K562 (cell line): ENCODE data around the gene KAZN. TPM values are rescaled to one million over a fixed set of nuclear protein-coding genes. Genes with fewer than 3 reads are reported as not detected.

Experiments
- ATAC-seq: fragments of 200-7000 bp; cut with Tn5 transposase; 3 replicates; pipeline ENCODE4 v1.9.1; 2020; ENCODE audit warnings: moderate library complexity
- BruUV-seq: library from RNA; stranded (reverse); fragments of 400-500 nt; replicated peaks from 2 replicates; lab custom pipeline; 2021; lab: Mats Ljungman, UMichigan
- CTCF ChIA-PET: fragments of 300-600 bp; formaldehyde crosslinking; extraction: SDS; loops from one replicate; lab custom pipeline; 2021; ENCODE audit warnings: low intra/inter-chr PET ratio; lab: Yijun Ruan, JAX
- POLR2A ChIA-PET: fragments of 300-600, 350-650 bp; sonication (Branson Sonifier 250); formaldehyde crosslinking; extraction: SDS; loops from one replicate; lab custom pipeline; 2021; ENCODE audit warnings: antibody characterized with exemption, inconsistent platforms; lab: Yijun Ruan, JAX
- DNase-seq, 4 experiments: peaks; one replicate each; pipeline versions ENCODE4 v3.0.0 to v3.0.0-alpha.2; 2011 to 2018; ENCODE audit warnings: low spot score in 3 of 4, mixed read lengths in 3 of 4; ENCODE audit errors: extremely low read depth in 1 of 4
- FAIRE-seq: peaks from 2 replicates; lab custom pipeline; 2011; peaks lifted over from hg19 to GRCh38; lab: Jason Lieb, UNC
- H2AFZ ChIP-seq: 2 replicates; pipeline ENCODE4 v1.6.0; 2011; ENCODE audit warnings: low read depth, low read length, control low read depth, inconsistent platforms
- H3K27ac ChIP-seq: fragments of 200-600 bp; 3 replicates; pipeline ENCODE4 v1.8.0; 2011; ENCODE audit warnings: low read depth, mild to moderate bottlenecking, control low read depth, inconsistent platforms, low read length, moderate library complexity, mixed read lengths; ENCODE audit errors: extremely low read depth
- H3K27me3 ChIP-seq, 2 experiments: fragments of 300-600 bp in 1 of 2; 2 replicates in 1 of 2; 3 replicates in 1 of 2; pipeline versions ENCODE4 v1.6.0 to v1.8.0; 2011; ENCODE audit warnings: inconsistent platforms in 2 of 2, low read length in 2 of 2, mild to moderate bottlenecking in 1 of 2, mixed read lengths in 1 of 2, moderate library complexity in 1 of 2; ENCODE audit not compliant: control insufficient read depth in 2 of 2, insufficient read depth in 2 of 2
- H3K36me3 ChIP-seq: fragments of 300-600 bp; 3 replicates; pipeline ENCODE4 v1.8.0; 2011; ENCODE audit warnings: mild to moderate bottlenecking, low read length, inconsistent platforms; ENCODE audit not compliant: control insufficient read depth, insufficient read depth
- H3K4me1 ChIP-seq, 2 experiments: fragments of 200-600 bp in 1 of 2; replicated peaks in 1 of 2; 2 replicates in 1 of 2; 3 replicates in 1 of 2; pipeline versions ENCODE4 v1.5.1 to v1.8.0; 2011; ENCODE audit warnings: inconsistent platforms in 2 of 2, low read length in 2 of 2, mild to moderate bottlenecking in 1 of 2, mixed read lengths in 1 of 2, moderate library complexity in 1 of 2; ENCODE audit not compliant: control insufficient read depth in 2 of 2, insufficient read depth in 2 of 2
- H3K4me2 ChIP-seq: 2 replicates; pipeline ENCODE4 v1.6.1; 2011; ENCODE audit warnings: low read length, control low read depth, inconsistent platforms, mixed read lengths; ENCODE audit not compliant: insufficient read depth
- H3K4me3 ChIP-seq: fragments of 200-600 bp; sonication (generic), shearing (Covaris generic); 2 replicates; pipeline ENCODE4 v1.5.1; 2016; ENCODE audit warnings: control low read depth, inconsistent platforms
- H3K79me2 ChIP-seq: fragments of 200-600 bp; 3 replicates; pipeline ENCODE4 v1.8.0; 2011; ENCODE audit warnings: low read length, inconsistent platforms; ENCODE audit not compliant: control insufficient read depth, insufficient read depth
- H3K9ac ChIP-seq, 2 experiments: 2 replicates each; pipeline versions ENCODE4 v1.6.0 to v1.6.1; 2011; ENCODE audit warnings: low read depth in 2 of 2, low read length in 2 of 2, control low read depth in 1 of 2, inconsistent platforms in 1 of 2, mild to moderate bottlenecking in 1 of 2, mixed read lengths in 1 of 2; ENCODE audit not compliant: insufficient read depth in 1 of 2
- H3K9me1 ChIP-seq: one replicate; pipeline ENCODE4 v1.6.0; 2011; ENCODE audit warnings: inconsistent platforms, mild to moderate bottlenecking, low read length, moderate library complexity; ENCODE audit not compliant: control insufficient read depth, insufficient read depth
- H3K9me3 ChIP-seq: replicated peaks from 2 replicates; pipeline ENCODE4 v1.5.1; 2011; ENCODE audit warnings: low read depth, low read length, inconsistent platforms; ENCODE audit not compliant: control insufficient read depth, insufficient read depth
- H4K20me1 ChIP-seq: replicated peaks from 2 replicates; pipeline ENCODE4 v1.6.1; 2011; ENCODE audit warnings: low read length, inconsistent platforms, mixed read lengths; ENCODE audit not compliant: control insufficient read depth, insufficient read depth
- HMG20B ChIP-seq: fragments of 250-450 bp; sonication (Bioruptor Pico); IDR thresholded peaks from 2 replicates; pipeline ENCODE4 v1.5.0; 2021; ENCODE audit warnings: mild to moderate bottlenecking
- POLR3G ChIP-seq: IDR thresholded peaks from 2 replicates; pipeline ENCODE4 v1.6.1; 2011; ENCODE audit not compliant: insufficient read length, insufficient replicate concordance; ENCODE audit errors: extremely low read depth
- TAF9B ChIP-seq: fragments of 450-650 bp; IDR thresholded peaks from 2 replicates; pipeline ENCODE4 v1.6.1; 2018; ENCODE audit warnings: mild to moderate bottlenecking; ENCODE audit not compliant: partially characterized antibody
- TFAM ChIP-seq: fragments of 250-450 bp; sonication (Bioruptor Pico); conservative IDR thresholded peaks from 2 replicates; pipeline ENCODE4 v1.5.0; 2021; ENCODE audit warnings: mild to moderate bottlenecking, moderate library complexity
- U2AF2 ChIP-seq: fragments of 200-400 bp; formaldehyde crosslinking; optimal IDR thresholded peaks from 2 replicates; pipeline ENCODE3; 2017; ENCODE audit warnings: low read depth, mild to moderate bottlenecking, low read length
- ZFPM2 ChIP-seq: fragments of 250-450 bp; sonication (Bioruptor Pico); IDR thresholded peaks from 2 replicates; pipeline ENCODE4 v1.5.1; 2022; ENCODE audit warnings: mild to moderate bottlenecking
- ZNF134 ChIP-seq: fragments of 250-450 bp; sonication (Bioruptor Pico); conservative IDR thresholded peaks from 2 replicates; pipeline ENCODE4 v1.4.0; 2020
- ZNF324 ChIP-seq: fragments of 250-450 bp; sonication (Bioruptor Pico); IDR thresholded peaks from 2 replicates; pipeline ENCODE4 v1.4.0; 2020; ENCODE audit warnings: mild to moderate bottlenecking
- WGBS: fragments of 100-300 bp; shearing (Covaris generic); methylation state at CpG from one replicate; pipeline ENCODE4 v1.1.6; 2016; ENCODE audit warnings: low coverage, mixed read lengths; ENCODE audit not compliant: insufficient coverage; ENCODE audit errors: missing lambda C conversion rate; 5-methylcytosine and 5-hydroxymethylcytosine counted together
- in situ Hi-C: fragments of 300-500 bp; cut with MboI; formaldehyde crosslinking; loops from 4 replicates; pipeline ENCODE4 v1.15.0; 2018; ENCODE audit warnings: inconsistent platforms, mixed read lengths
- intact Hi-C: fragments of 100-400 bp; cut with micrococcal nuclease; formaldehyde crosslinking; loops from 2 replicates; pipeline ENCODE4 v1.14.2; 2022
- polyA plus RNA-seq, 8 experiments: library from polyadenylated mRNA; depleted of rRNA in 4 of 8; stranded (reverse) in 5 of 8; unstranded in 3 of 8; fragments of >200 nt; fragmentation: Nextera tagmentation in 2 of 8; fragmentation: Illumina TruSeq in 1 of 8; extraction: Ambion mirVana in 2 of 8; extraction: Trizol in 1 of 8; gene quantifications; 2 replicates each; pipeline versions ENCODE4 v1.2.1 to v1.2.3, GENCODE V29; 2011 to 2014; ENCODE audit warnings: inconsistent platforms in 1 of 8, missing spikeins in 1 of 8
- total RNA-seq, 7 experiments: library from RNA; depleted of rRNA in 6 of 7; stranded (reverse); fragments of >200 nt in 6 of 7; fragmentation: Illumina TruSeq in 2 of 7; extraction: Trizol in 2 of 7; gene quantifications; 2 replicates each; pipeline versions ENCODE4 v1.2.1 to v1.2.3, GENCODE V29; 2011 to 2021; ENCODE audit warnings: low replicate concordance in 1 of 7
- TF ChIP-seq, protein P1 (sequence below): fragments of 250-450 bp; sonication (Bioruptor Pico); IDR thresholded peaks from 2 replicates; pipeline ENCODE4 v1.4.0; 2020; ENCODE audit warnings: mild to moderate bottlenecking, moderate library complexity
- TF ChIP-seq, protein P2 (sequence below), 3 experiments: IDR thresholded peaks in 2 of 3; conservative IDR thresholded peaks in 1 of 3; 2 replicates each; pipeline ENCODE4 v1.5.1; 2011 to 2012; ENCODE audit warnings: low read length in 3 of 3, mild to moderate bottlenecking in 3 of 3, control low read depth in 2 of 3, improper control_type of control experiment in 1 of 3, inconsistent platforms in 1 of 3, low read depth in 1 of 3, mixed read lengths in 1 of 3, moderate library complexity in 1 of 3; ENCODE audit not compliant: insufficient read depth in 2 of 3

The KAZN gene
- total and polyA plus RNA-seq, 9 of the 15 experiments (the other 6 are each of a cell fraction or from before 2014, with no cell fraction given): 2.1 to 21.6 (median 5.4) TPM

DNA sequence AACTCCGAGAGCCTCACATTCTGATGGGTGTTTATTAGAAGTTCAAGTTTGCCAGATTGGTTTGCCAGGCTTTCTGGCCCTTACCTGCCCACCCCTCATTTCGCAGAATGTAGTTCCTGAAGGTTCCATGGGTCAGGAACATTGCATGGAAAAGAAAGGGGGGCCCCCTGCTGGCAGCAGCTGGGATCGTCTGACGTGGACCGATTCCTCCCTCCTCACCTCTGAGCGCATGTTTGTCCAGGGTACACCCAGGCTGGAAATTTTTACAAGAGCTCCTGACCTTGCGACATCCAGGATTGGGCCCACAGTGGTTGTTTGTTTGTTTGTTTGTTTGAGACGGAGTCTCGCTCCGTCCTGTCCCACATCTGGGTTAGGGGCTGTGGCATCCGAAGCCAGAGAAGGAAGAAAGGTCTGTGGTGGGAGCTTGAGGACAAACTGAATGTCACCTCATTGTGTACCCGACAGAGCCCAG, 429.1 kb downstream of the KAZN start (continued):
- TF ChIP-seq, protein P1, sequence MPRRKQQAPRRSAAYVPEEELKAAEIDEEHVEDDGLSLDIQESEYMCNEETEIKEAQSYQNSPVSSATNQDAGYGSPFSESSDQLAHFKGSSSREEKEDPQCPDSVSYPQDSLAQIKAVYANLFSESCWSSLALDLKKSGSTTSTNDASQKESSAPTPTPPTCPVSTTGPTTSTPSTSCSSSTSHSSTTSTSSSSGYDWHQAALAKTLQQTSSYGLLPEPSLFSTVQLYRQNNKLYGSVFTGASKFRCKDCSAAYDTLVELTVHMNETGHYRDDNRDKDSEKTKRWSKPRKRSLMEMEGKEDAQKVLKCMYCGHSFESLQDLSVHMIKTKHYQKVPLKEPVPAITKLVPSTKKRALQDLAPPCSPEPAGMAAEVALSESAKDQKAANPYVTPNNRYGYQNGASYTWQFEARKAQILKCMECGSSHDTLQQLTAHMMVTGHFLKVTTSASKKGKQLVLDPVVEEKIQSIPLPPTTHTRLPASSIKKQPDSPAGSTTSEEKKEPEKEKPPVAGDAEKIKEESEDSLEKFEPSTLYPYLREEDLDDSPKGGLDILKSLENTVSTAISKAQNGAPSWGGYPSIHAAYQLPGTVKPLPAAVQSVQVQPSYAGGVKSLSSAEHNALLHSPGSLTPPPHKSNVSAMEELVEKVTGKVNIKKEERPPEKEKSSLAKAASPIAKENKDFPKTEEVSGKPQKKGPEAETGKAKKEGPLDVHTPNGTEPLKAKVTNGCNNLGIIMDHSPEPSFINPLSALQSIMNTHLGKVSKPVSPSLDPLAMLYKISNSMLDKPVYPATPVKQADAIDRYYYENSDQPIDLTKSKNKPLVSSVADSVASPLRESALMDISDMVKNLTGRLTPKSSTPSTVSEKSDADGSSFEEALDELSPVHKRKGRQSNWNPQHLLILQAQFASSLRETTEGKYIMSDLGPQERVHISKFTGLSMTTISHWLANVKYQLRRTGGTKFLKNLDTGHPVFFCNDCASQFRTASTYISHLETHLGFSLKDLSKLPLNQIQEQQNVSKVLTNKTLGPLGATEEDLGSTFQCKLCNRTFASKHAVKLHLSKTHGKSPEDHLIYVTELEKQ (CRISPR knock-in tag): no peak
- TF ChIP-seq, all 486 proteins: peak for 23

DNA sequence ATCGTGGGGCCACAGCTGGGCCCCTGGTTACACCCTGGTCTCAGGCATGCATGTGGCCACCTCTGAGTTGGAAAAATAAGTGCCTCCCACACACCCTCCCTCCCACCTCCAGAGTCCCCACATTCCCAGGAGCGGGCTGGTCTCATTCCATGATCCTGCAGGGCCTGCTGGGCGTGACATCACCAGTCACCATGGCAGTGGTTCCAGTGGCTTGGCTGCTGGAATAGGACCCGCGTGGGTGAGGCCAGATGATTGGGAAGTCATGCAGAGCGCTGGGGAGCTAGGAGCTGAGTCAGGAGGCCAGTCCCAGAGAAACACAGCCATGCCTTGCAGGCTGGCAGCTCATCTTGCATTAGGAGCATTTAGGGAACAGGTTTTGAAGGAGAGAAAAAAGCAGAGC, 429.6 kb downstream of the KAZN start:
- H3K4me1 ChIP-seq: peaks cover 5 to 8% of the 10 kb centered on the region in 2 experiments; a peak in 1 of 5 replicates
- 47% methylated on average over 6 of the region's 6 CpGs for WGBS
- no peak overlapping the region for H2AFZ ChIP-seq
- H3K9me3 ChIP-seq: no peaks in the 10 kb centered on the region
- ChIA-PET CTCF (interaction anchor here (0.6 to 1.5 kb wide), 6 partner anchors 12 to 461 kb away, joined by 3 to 4 read pairs (median 3); no protein-coding TSS in a partner anchor), POLR2A (interaction anchor here (0.6 to 1.4 kb wide), 6 partner anchors 9 to 740 kb away, joined by 3 to 7 read pairs (median 4); no protein-coding TSS in a partner anchor)
- H3K4me3 ChIP-seq: no peak overlapping the region
- TF ChIP-seq HMG20B (no peak), ZFPM2 (CRISPR knock-in tag) (no peak), ZNF134 (CRISPR knock-in tag) (no peak), TAF9B (no peak), U2AF2 (no peak), POLR3G (no peak), ZNF324 (CRISPR knock-in tag) (no peak), TFAM (CRISPR knock-in tag) (no peak)
- TF ChIP-seq, protein P2, sequence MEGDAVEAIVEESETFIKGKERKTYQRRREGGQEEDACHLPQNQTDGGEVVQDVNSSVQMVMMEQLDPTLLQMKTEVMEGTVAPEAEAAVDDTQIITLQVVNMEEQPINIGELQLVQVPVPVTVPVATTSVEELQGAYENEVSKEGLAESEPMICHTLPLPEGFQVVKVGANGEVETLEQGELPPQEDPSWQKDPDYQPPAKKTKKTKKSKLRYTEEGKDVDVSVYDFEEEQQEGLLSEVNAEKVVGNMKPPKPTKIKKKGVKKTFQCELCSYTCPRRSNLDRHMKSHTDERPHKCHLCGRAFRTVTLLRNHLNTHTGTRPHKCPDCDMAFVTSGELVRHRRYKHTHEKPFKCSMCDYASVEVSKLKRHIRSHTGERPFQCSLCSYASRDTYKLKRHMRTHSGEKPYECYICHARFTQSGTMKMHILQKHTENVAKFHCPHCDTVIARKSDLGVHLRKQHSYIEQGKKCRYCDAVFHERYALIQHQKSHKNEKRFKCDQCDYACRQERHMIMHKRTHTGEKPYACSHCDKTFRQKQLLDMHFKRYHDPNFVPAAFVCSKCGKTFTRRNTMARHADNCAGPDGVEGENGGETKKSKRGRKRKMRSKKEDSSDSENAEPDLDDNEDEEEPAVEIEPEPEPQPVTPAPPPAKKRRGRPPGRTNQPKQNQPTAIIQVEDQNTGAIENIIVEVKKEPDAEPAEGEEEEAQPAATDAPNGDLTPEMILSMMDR (IDR thresholded peaks at IDR 0.05 in 2 of 3, conservative IDR thresholded peaks at IDR 0.05 in 1 of 3; ENCODE audit: insufficient read depth in 2 of 3, low read depth in 1 of 3, low read length in 3 of 3): no peak
- DNase-seq (no peak), ATAC-seq (no peak), FAIRE-seq (no peak)
- 0 out of 4 replicates have a peak overlapping the region, but pooled peaks of 1 of the 2 experiments have one; percentile 19 for H3K9ac ChIP-seq
- H3K4me2 ChIP-seq: no peak overlapping the region
- no TSS peak for BruUV-seq
- H3K36me3 ChIP-seq: no peaks in the 10 kb centered on the region
- no peaks in the 10 kb centered on the region for H3K27me3 ChIP-seq
- no peaks in the 10 kb centered on the region for H3K9me1 ChIP-seq
- H4K20me1 ChIP-seq: 0 out of 2 replicates have a peak, but pooled peaks cover 7% of the 10 kb centered on the region
- H3K79me2 ChIP-seq: no peaks in the 10 kb centered on the region
- no peak overlapping the region for H3K27ac ChIP-seq
- in situ Hi-C loops (loop anchor here (10.0 kb wide), 1 partner anchor 243 kb away; no protein-coding TSS in a partner anchor), intact Hi-C loops (loop anchor here (5.0 kb wide), 2 partner anchors 101 to 256 kb away; no protein-coding TSS in a partner anchor)
